Mesenchymal stem cell (in vitro differentiated cells and primary cell): ENCODE data around the gene IGF2R.
A peak's percentile ranks its signal among the peaks of the same experiment; 100 is the strongest.

Experiments used
- DNase-seq: peaks from one replicate; pipeline ENCODE4 v3.0.0-alpha.2; 2013
- H2AFZ ChIP-seq: one replicate; pipeline ENCODE4 v1.6.1; 2013; ENCODE audit warnings: low read depth, mild to moderate bottlenecking, control low read depth, inconsistent platforms, low read length, moderate library complexity
- H2AK5ac ChIP-seq: 2 replicates; pipeline ENCODE4 v1.6.1; 2013; ENCODE audit warnings: low read length, moderate library complexity, mild to moderate bottlenecking, inconsistent platforms; ENCODE audit not compliant: severe bottlenecking
- H2BK120ac ChIP-seq: one replicate; pipeline ENCODE4 v1.6.1; 2013; ENCODE audit warnings: low read depth, mild to moderate bottlenecking, inconsistent platforms, low read length, moderate library complexity
- H2BK12ac ChIP-seq, 2 experiments: one replicate each; pipeline ENCODE4 v1.6.1; 2013; ENCODE audit warnings: inconsistent platforms in 2 of 2, low read length in 2 of 2, mild to moderate bottlenecking in 2 of 2, moderate library complexity in 2 of 2, control low read depth in 1 of 2
- H2BK15ac ChIP-seq: one replicate; pipeline ENCODE4 v1.6.1; 2013; ENCODE audit warnings: mild to moderate bottlenecking, low read depth, inconsistent platforms; ENCODE audit not compliant: poor library complexity, severe bottlenecking
- H2BK5ac ChIP-seq: 2 replicates; pipeline ENCODE4 v1.6.1; 2013; ENCODE audit warnings: low read depth, mild to moderate bottlenecking, low read length, control low read depth, inconsistent platforms; ENCODE audit not compliant: poor library complexity, severe bottlenecking
- H3K14ac ChIP-seq, 2 experiments: one replicate each; pipeline ENCODE4 v1.6.1; 2013; ENCODE audit warnings: inconsistent platforms in 2 of 2, low read length in 2 of 2, control low read depth in 1 of 2, mild to moderate bottlenecking in 1 of 2, moderate library complexity in 1 of 2
- H3K18ac ChIP-seq, 2 experiments: one replicate each; pipeline ENCODE4 v1.6.1; 2013; ENCODE audit warnings: inconsistent platforms in 2 of 2, low read length in 2 of 2, control low read depth in 1 of 2, low read depth in 1 of 2, mild to moderate bottlenecking in 1 of 2
- H3K23ac ChIP-seq, 2 experiments: one replicate each; pipeline ENCODE4 v1.6.1; 2013; ENCODE audit warnings: inconsistent platforms in 2 of 2, low read length in 2 of 2, mild to moderate bottlenecking in 2 of 2, moderate library complexity in 2 of 2, control low read depth in 1 of 2
- H3K27ac ChIP-seq: 2 replicates; pipeline ENCODE4 v1.5.1; 2013; ENCODE audit warnings: mild to moderate bottlenecking, moderate library complexity, low read length, control low read depth, inconsistent platforms; ENCODE audit not compliant: poor library complexity, severe bottlenecking
- H3K27me3 ChIP-seq, 2 experiments: 2 replicates each; pipeline versions ENCODE4 v1.6.1 to v1.7.0; 2013; ENCODE audit warnings: low read length in 2 of 2, mild to moderate bottlenecking in 2 of 2, moderate library complexity in 2 of 2, control low read depth in 1 of 2, inconsistent platforms in 1 of 2; ENCODE audit not compliant: control insufficient read depth in 1 of 2, insufficient read depth in 1 of 2
- H3K36me3 ChIP-seq, 2 experiments: 2 replicates each; pipeline versions ENCODE4 v1.6.1 to v1.7.0; 2013; ENCODE audit warnings: low read length in 2 of 2, control low read depth in 1 of 2, inconsistent platforms in 1 of 2, low read depth in 1 of 2, mild to moderate bottlenecking in 1 of 2; ENCODE audit not compliant: insufficient read depth in 2 of 2, control insufficient read depth in 1 of 2
- H3K4ac ChIP-seq, 2 experiments: one replicate each; pipeline ENCODE4 v1.6.1; 2013; ENCODE audit warnings: inconsistent platforms in 2 of 2, low read length in 2 of 2, mild to moderate bottlenecking in 2 of 2, moderate library complexity in 2 of 2, control low read depth in 1 of 2, low read depth in 1 of 2
- H3K4me1 ChIP-seq: 2 replicates; pipeline ENCODE4 v1.6.1; 2013; ENCODE audit warnings: low read depth, low read length, control low read depth; ENCODE audit not compliant: control insufficient read depth, insufficient read depth
- H3K4me2 ChIP-seq: 2 replicates; pipeline ENCODE4 v1.6.1; 2013; ENCODE audit warnings: low read length, mild to moderate bottlenecking, inconsistent platforms; ENCODE audit not compliant: poor library complexity, severe bottlenecking
- H3K4me3 ChIP-seq, 2 experiments: 2 replicates each; pipeline versions ENCODE4 v1.5.1 to v1.7.0; 2013; ENCODE audit warnings: low read length in 2 of 2, mild to moderate bottlenecking in 2 of 2, control low read depth in 1 of 2, low read depth in 1 of 2; ENCODE audit not compliant: insufficient read depth in 1 of 2
- H3K79me1 ChIP-seq: replicated peaks from 2 replicates; pipeline ENCODE4 v1.6.1; 2013; ENCODE audit warnings: mild to moderate bottlenecking, control low read depth, low read length, inconsistent platforms; ENCODE audit not compliant: poor library complexity, severe bottlenecking
- H3K9ac ChIP-seq: 2 replicates; pipeline ENCODE4 v1.7.0; 2013; ENCODE audit warnings: mild to moderate bottlenecking, low read length, moderate library complexity
- H3K9me3 ChIP-seq: 2 replicates; pipeline ENCODE4 v1.7.0; 2013; ENCODE audit warnings: mild to moderate bottlenecking, low read length; ENCODE audit not compliant: control insufficient read depth
- H4K8ac ChIP-seq: one replicate; pipeline ENCODE4 v1.6.1; 2013; ENCODE audit warnings: inconsistent platforms, mild to moderate bottlenecking, low read length, moderate library complexity
- H4K91ac ChIP-seq: one replicate; pipeline ENCODE4 v1.6.1; 2013; ENCODE audit warnings: mild to moderate bottlenecking, low read length, inconsistent platforms
- WGBS: methylation state at CpG from one replicate; pipeline ENCODE4 v1.1.7; 2013; ENCODE audit warnings: mixed read lengths; 5-methylcytosine and 5-hydroxymethylcytosine counted together

The IGF2R gene

DNA sequence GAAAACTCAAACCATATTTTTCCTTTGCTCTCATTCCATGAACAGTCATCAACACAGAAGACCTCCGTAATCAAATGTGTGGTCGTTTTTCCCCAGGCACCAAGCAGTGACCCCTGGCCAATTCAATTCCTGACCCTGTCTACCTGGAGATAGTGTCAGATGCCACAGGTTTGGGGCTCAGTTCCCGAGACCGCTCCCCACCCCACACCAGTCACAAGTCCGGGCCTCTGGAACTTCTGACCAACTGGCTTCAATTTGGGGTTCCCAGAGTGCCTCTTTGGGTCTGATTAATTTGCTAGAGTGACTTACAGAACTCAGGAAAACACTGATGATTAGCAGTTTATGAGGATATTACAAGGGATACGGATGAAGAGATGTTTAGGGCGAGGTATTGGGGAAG is 6.0 kb downstream of the IGF2R start:
- no peak overlapping the region for H3K23ac ChIP-seq
- H3K4me1 ChIP-seq, result peaks cover 37% of the 10 kb centered on the region
- H3K27ac ChIP-seq, result no peak overlapping the region
- no peaks in the 10 kb centered on the region for H3K79me1 ChIP-seq
- H2AK5ac ChIP-seq, result no peak overlapping the region
- H3K9me3 ChIP-seq, result no peaks in the 10 kb centered on the region
- peak overlapping the region; percentile 71 for H3K9ac ChIP-seq
- WGBS, result 95% methylated on average over 7 of the region's 7 CpGs
- no peak overlapping the region for H3K14ac ChIP-seq
- no peak for DNase-seq
- H3K27me3 ChIP-seq, result no peaks in the 10 kb centered on the region
- H4K8ac ChIP-seq, result no peak overlapping the region
- no peak overlapping the region for H2AFZ ChIP-seq
- H3K4me2 ChIP-seq, result no peak overlapping the region
- no peak overlapping the region for H3K4ac ChIP-seq
- H2BK120ac ChIP-seq, result no peak overlapping the region
- H4K91ac ChIP-seq, result no peak overlapping the region
- peaks cover 0 to 3% of the 10 kb centered on the region in 2 experiments for H3K36me3 ChIP-seq
- H2BK15ac ChIP-seq, result no peak overlapping the region
- H3K18ac ChIP-seq, result no peak overlapping the region
- no peak overlapping the region for H2BK12ac ChIP-seq
- no peak overlapping the region for H2BK5ac ChIP-seq
- H3K4me3 ChIP-seq, result no peak overlapping the region

DNA sequence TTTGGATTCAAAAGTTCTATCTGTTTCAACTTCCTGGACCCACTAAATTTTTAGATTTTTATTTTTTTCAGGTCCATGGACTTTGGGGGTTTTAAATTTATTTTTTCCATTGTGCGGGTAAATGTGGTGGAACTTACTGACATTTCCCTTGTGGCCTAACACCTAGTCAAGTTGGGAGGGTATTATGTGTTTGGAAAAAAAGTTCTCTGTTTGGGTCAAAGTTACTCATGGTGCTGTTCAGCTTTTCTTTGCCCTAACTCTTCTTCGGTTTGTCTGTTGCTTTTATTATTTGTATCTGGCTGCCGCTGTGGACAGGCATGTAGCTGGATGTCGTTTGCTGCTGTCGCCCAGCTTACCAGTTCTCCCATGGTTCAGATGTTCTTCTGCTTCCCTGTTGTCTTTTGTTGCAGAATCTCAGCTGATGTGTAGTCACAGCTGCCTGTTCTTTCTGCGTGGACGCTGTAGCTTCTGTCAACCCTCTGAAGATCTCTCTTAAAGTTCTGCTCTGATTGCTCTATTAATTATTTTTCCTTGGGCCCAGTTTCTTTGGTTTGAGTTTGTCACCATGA is 7.9 kb downstream of the IGF2R start:
- Histone ChIP-seq H2AK5ac (no peak overlapping the region), H2BK12ac (no peak overlapping the region), H3K4me1 (peaks cover 40% of the 10 kb centered on the region), H3K4ac (no peak overlapping the region), H3K9ac (peak overlapping the region; percentile 1), H3K79me1 (no peaks in the 10 kb centered on the region), H3K27ac (no peak overlapping the region), H3K9me3 (no peaks in the 10 kb centered on the region), H4K8ac (no peak overlapping the region), H3K23ac (no peak overlapping the region), H3K4me2 (no peak overlapping the region), H3K36me3 (peaks cover 0 to 3% of the 10 kb centered on the region in 2 experiments), H2BK120ac (no peak overlapping the region), H3K18ac (no peak overlapping the region), H3K27me3 (no peaks in the 10 kb centered on the region), H3K4me3 (peak overlapping the region in 1 of 2 experiments; percentile 21), H3K14ac (peak overlapping the region in 1 of 2 experiments; percentile 56), H2BK15ac (no peak overlapping the region), H4K91ac (no peak overlapping the region), H2AFZ (no peak overlapping the region), H2BK5ac (no peak overlapping the region)
- DNase-seq, result no peak
- WGBS, result 89% methylated on average over 7 of the region's 7 CpGs

DNA sequence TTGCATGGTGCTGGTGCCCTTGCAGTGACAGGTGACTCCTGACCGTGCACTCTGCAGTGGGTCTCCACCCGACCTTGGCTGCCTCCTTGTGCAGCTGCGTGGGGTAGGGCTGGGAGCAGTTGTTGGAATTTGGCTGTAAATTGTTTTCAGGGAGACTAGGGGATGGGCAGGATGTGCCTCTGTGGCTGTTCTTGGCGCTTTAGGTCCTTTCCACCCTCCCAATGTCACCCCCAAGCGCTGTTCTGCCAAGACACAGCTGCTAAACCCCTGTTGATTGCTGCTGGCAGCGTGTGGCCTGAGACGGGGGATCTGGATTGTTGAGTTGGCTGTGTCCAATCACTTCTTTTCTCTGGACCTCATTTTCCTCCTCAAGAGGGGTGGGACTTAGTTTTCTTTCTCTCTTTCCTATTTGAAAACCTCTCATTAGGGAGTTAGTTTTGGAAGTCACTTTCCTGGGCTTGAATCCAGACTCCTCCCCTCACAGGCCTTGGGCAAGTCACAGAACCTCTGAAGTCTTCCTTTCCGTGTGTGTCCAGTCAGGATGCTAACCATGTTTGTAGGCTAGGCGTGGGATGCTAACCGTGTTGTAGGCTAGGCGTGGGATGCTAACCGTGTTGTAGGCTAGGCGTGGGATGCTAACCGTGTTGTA is 8.5 kb downstream of the IGF2R start:
- Histone ChIP-seq H3K4me3 (peak overlapping the region in 1 of 2 experiments; percentile 21), H4K91ac (no peak overlapping the region), H3K9ac (peak overlapping the region; percentile 1), H3K79me1 (no peaks in the 10 kb centered on the region), H4K8ac (no peak overlapping the region), H3K4ac (no peak overlapping the region), H3K4me1 (peaks cover 42% of the 10 kb centered on the region), H2AFZ (no peak overlapping the region), H3K23ac (no peak overlapping the region), H3K14ac (peak overlapping the region in 1 of 2 experiments; percentile 56), H3K27ac (no peak overlapping the region), H2BK12ac (no peak overlapping the region), H3K36me3 (peaks cover 0 to 3% of the 10 kb centered on the region in 2 experiments), H2BK15ac (no peak overlapping the region), H2AK5ac (no peak overlapping the region), H3K18ac (no peak overlapping the region), H2BK120ac (no peak overlapping the region), H3K9me3 (no peaks in the 10 kb centered on the region), H2BK5ac (no peak overlapping the region), H3K4me2 (no peak overlapping the region), H3K27me3 (no peaks in the 10 kb centered on the region)
- WGBS, result 82% methylated on average over 13 of the region's 14 CpGs
- peak; percentile 44 for DNase-seq

DNA sequence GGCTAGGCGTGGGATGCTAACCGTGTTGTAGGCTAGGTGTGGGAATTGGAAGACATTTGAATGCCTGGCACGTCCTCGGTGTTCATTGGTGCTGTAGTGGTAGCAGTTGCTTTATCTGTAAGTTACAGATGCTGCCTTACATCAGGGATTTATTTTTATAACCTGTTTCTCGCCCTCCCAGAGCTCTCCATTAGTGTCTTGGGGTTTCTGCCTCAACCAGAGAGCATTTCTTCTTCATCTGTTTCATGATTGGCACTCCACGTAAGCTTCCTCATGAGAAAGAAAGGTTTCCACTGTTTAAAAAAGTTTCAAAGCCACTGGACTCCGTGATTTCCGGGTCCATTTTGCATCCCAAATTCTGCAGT is 9.0 kb downstream of the IGF2R start:
- Histone ChIP-seq H3K9me3 (no peaks in the 10 kb centered on the region), H2BK120ac (no peak overlapping the region)

More for the DNA sequence above, 9.0 kb downstream of the IGF2R start:
- Histone ChIP-seq H3K4me1 (peaks cover 39% of the 10 kb centered on the region), H3K4me3 (peak overlapping the region in 1 of 2 experiments; percentile 21), H3K14ac (peak overlapping the region in 1 of 2 experiments; percentile 41), H3K27me3 (no peaks in the 10 kb centered on the region), H3K79me1 (no peaks in the 10 kb centered on the region), H3K23ac (no peak overlapping the region), H3K36me3 (peaks cover 0 to 3% of the 10 kb centered on the region in 2 experiments), H2AK5ac (peak overlapping the region; percentile 84), H3K9ac (no peak overlapping the region), H2BK12ac (peak overlapping the region in 1 of 2 experiments; percentile 9), H4K8ac (no peak overlapping the region), H3K27ac (no peak overlapping the region), H2BK15ac (no peak overlapping the region), H3K4me2 (no peak overlapping the region), H3K18ac (no peak overlapping the region), H2BK5ac (no peak overlapping the region), H3K4ac (no peak overlapping the region), H4K91ac (no peak overlapping the region), H2AFZ (no peak overlapping the region)
- DNase-seq, result no peak
- WGBS, result 97% methylated on average over 8 of the region's 8 CpGs
